ENCODE data around the gene CCDC157.

The CCDC157 gene

GRCh38 chr22:30326706-30327362 lies 30.0 kb upstream of the CCDC157 start, which contains the start of gene TBC1D10A (continued):
- TF ChIP-seq ZNF777 (tag by site-specific recombination; IDR thresholded peaks at IDR 0.05; ENCODE audit: borderline replicate concordance) (no peak), ZNF175 (tag by site-specific recombination; IDR thresholded peaks at IDR 0.05) (no peak), ZSCAN5A (tag by site-specific recombination; IDR thresholded peaks at IDR 0.05) (0 out of 2 replicates have a peak, but pooled peaks have one; percentile 19), ZNF26 (tag by site-specific recombination; IDR thresholded peaks at IDR 0.05) (no peak), PBX3 (CRISPR knock-in tag; IDR thresholded peaks at IDR 0.05) (0 out of 2 replicates have a peak, but pooled peaks have one; percentile 65), ZBTB49 (tag by site-specific recombination; IDR thresholded peaks at IDR 0.05; ENCODE audit: low read depth) (no peak), PRDM1 (tag by site-specific recombination; IDR thresholded peaks at IDR 0.05) (no peak), ZNF174 (tag by site-specific recombination; IDR thresholded peaks at IDR 0.05) (no peak), ZNF366 (tag by site-specific recombination; conservative IDR thresholded peaks at IDR 0.05) (no peak), GLIS2 (tag by site-specific recombination; IDR thresholded peaks at IDR 0.05) (peak; percentile 37; the same call in 1 of the 2 replicates), MEIS1 (CRISPR knock-in tag; IDR thresholded peaks at IDR 0.05; ENCODE audit: borderline replicate concordance) (no peak), ZBTB17 (tag by site-specific recombination; IDR thresholded peaks at IDR 0.05) (no peak), BCL11B (tag by site-specific recombination; IDR thresholded peaks at IDR 0.05; ENCODE audit: low read depth) (no peak), REPIN1 (tag by site-specific recombination; IDR thresholded peaks at IDR 0.05; ENCODE audit: low read depth) (no peak), PATZ1 (tag by site-specific recombination; IDR thresholded peaks at IDR 0.05) (peak; percentile 29; the same call in 1 of the 2 replicates), ZNF843 (tag by site-specific recombination; IDR thresholded peaks at IDR 0.05) (no peak), ZBTB1 (tag by site-specific recombination; IDR thresholded peaks at IDR 0.05) (no peak), ZBTB20 (tag by site-specific recombination; IDR thresholded peaks at IDR 0.05) (peak; percentile 51; the same call in 1 of the 2 replicates), ZNF48 (tag by site-specific recombination; IDR thresholded peaks at IDR 0.05) (no peak), ZBTB11 (tag by site-specific recombination; conservative IDR thresholded peaks at IDR 0.05; ENCODE audit: low read depth) (no peak), TCF7L2 (IDR thresholded peaks at IDR 0.05; ENCODE audit: borderline replicate concordance, low read depth, low read length) (no peak), ZNF571 (tag by site-specific recombination; IDR thresholded peaks at IDR 0.05) (no peak), ZNF121 (tag by site-specific recombination; IDR thresholded peaks at IDR 0.05) (no peak), ZNF239 (tag by site-specific recombination; IDR thresholded peaks at IDR 0.05) (0 out of 2 replicates have a peak, but pooled peaks have one; percentile 40), GLIS1 (tag by site-specific recombination; IDR thresholded peaks at IDR 0.05) (peak; percentile 24), ZBTB48 (tag by site-specific recombination; IDR thresholded peaks at IDR 0.05) (peak; percentile 6; the same call in 1 of the 2 replicates), ZNF404 (tag by site-specific recombination; IDR thresholded peaks at IDR 0.05) (no peak), ZNF391 (tag by site-specific recombination; IDR thresholded peaks at IDR 0.05; ENCODE audit: borderline replicate concordance, low read depth) (0 out of 2 replicates have a peak, but pooled peaks have one; percentile 26), ZSCAN30 (tag by site-specific recombination; IDR thresholded peaks at IDR 0.05) (peak; percentile 97)
